HAP-1 (cell line): Measurements from ENCODE around the gene PRKCG.
A peak's percentile ranks its signal among the peaks of the same experiment; 100 is the strongest.
"Not testable (repeated sequence)": the region's sequence is repeated elsewhere in the genome, so short reads cannot be mapped to it uniquely, and the experiment has no call there.

Experiments used
- DNase-seq, 2 experiments: peaks; one replicate each; pipeline ENCODE4 v3.0.0-alpha.2; 2016 to 2020; ENCODE audit warnings: low spot score in 2 of 2
- H3K27me3 ChIP-seq: fragments of 250-450 bp; sonication (Bioruptor Pico); 2 replicates; pipeline ENCODE4 v1.5.1; 2020; ENCODE audit warnings: low read depth, mild to moderate bottlenecking, moderate library complexity
- H3K36me3 ChIP-seq: fragments of 250-450 bp; sonication (Bioruptor Pico); replicated peaks from 2 replicates; pipeline ENCODE4 v1.5.1; 2020; ENCODE audit warnings: mild to moderate bottlenecking
- H3K4me1 ChIP-seq: fragments of 250-450 bp; sonication (Bioruptor Pico); 2 replicates; pipeline ENCODE4 v1.5.1; 2020; ENCODE audit warnings: mild to moderate bottlenecking
- H3K4me3 ChIP-seq: fragments of 250-450 bp; sonication (Bioruptor Pico); 2 replicates; pipeline ENCODE4 v1.5.1; 2020; ENCODE audit warnings: mild to moderate bottlenecking, moderate library complexity
- H3K9me3 ChIP-seq: fragments of 250-450 bp; sonication (Bioruptor Pico); 2 replicates; pipeline ENCODE4 v1.5.1; 2020; ENCODE audit warnings: mild to moderate bottlenecking, moderate library complexity
- in situ Hi-C: fragments of 300-500 bp; cut with MboI; formaldehyde crosslinking; loops from 3 replicates; pipeline ENCODE4 v1.14.3; 2020; ENCODE audit warnings: low sequenced_read_pairs, inconsistent platforms, mixed read lengths

The PRKCG gene

GRCh38 chr19:53910170-53910518 lies 28.1 kb downstream of the PRKCG start:
- in situ Hi-C loops = no loop called here
- Histone ChIP-seq H3K4me1 (no peaks in the 10 kb centered on the region), H3K27me3 (peaks cover 12% of the 10 kb centered on the region), H3K36me3 (no peaks in the 10 kb centered on the region), H3K9me3 (no peaks in the 10 kb centered on the region), H3K4me3 (peak overlapping the region; percentile 42)
- DNase-seq = peak in 1 of 2 experiments; percentile 44

GRCh38 chr19:53912653-53913052 lies 30.7 kb downstream of the PRKCG start:
- peaks cover 12% of the 10 kb centered on the region for H3K27me3 ChIP-seq
- H3K9me3 ChIP-seq = no peaks in the 10 kb centered on the region
- in situ Hi-C loops = no loop called here
- peak in 1 of 2 experiments; percentile 51 for DNase-seq
- peaks cover 2% of the 10 kb centered on the region; the same call in 1 of the 2 replicates for H3K36me3 ChIP-seq
- no peaks in the 10 kb centered on the region for H3K4me1 ChIP-seq
- no peak overlapping the region for H3K4me3 ChIP-seq

GRCh38 chr19:53915000-53915399 lies 33.0 kb downstream of the PRKCG start:
- H3K9me3 ChIP-seq = no peaks in the 10 kb centered on the region
- no peak overlapping the region for H3K4me3 ChIP-seq
- peak in 1 of 2 experiments; percentile 45 for DNase-seq
- in situ Hi-C loops = no loop called here
- H3K36me3 ChIP-seq = peaks cover 2% of the 10 kb centered on the region; the same call in 1 of the 2 replicates
- H3K27me3 ChIP-seq = peaks cover 4% of the 10 kb centered on the region; the same call in 1 of the 2 replicates
- H3K4me1 ChIP-seq = no peaks in the 10 kb centered on the region

- Histone ChIP-seq H3K4me3 (no peak overlapping the region), H3K36me3 (peaks cover 2% of the 10 kb centered on the region; the same call in 1 of the 2 replicates)
- in situ Hi-C loops = no loop called here
Observed at GRCh38 chr19:53916004-53916403, 34.0 kb downstream of the PRKCG start.

GRCh38 chr19:53917356-53917755 lies 35.4 kb downstream of the PRKCG start:
- peaks cover 2% of the 10 kb centered on the region; the same call in 1 of the 2 replicates for H3K36me3 ChIP-seq
- no peak overlapping the region for H3K4me3 ChIP-seq
- H3K9me3 ChIP-seq = no peaks in the 10 kb centered on the region
- in situ Hi-C loops = no loop called here
- no peaks in the 10 kb centered on the region for H3K4me1 ChIP-seq
- no peaks in the 10 kb centered on the region for H3K27me3 ChIP-seq
- DNase-seq = no peak

More at GRCh38 chr19:53916004-53916403, 34.0 kb downstream of the PRKCG start:
- no peak for DNase-seq
- no peaks in the 10 kb centered on the region for H3K4me1 ChIP-seq
- no peaks in the 10 kb centered on the region; the same call in 1 of the 2 replicates for H3K27me3 ChIP-seq
- H3K9me3 ChIP-seq = no peaks in the 10 kb centered on the region

- peak in 1 of 2 experiments; percentile 74 for DNase-seq
- in situ Hi-C loops = no loop called here
- H3K27me3 ChIP-seq = no peaks in the 10 kb centered on the region
- H3K4me1 ChIP-seq = no peaks in the 10 kb centered on the region
- H3K36me3 ChIP-seq = no peaks in the 10 kb centered on the region
- H3K4me3 ChIP-seq = no peak overlapping the region
- H3K9me3 ChIP-seq = no peaks in the 10 kb centered on the region
Observed at GRCh38 chr19:53927739-53928138, 45.7 kb downstream of the PRKCG start.

- Histone ChIP-seq H3K4me1 (no peaks in the 10 kb centered on the region), H3K9me3 (no peaks in the 10 kb centered on the region), H3K27me3 (no peaks in the 10 kb centered on the region), H3K36me3 (no peaks in the 10 kb centered on the region), H3K4me3 (no peak overlapping the region)
- DNase-seq = no peak
- in situ Hi-C loops = no loop called here
Observed at GRCh38 chr19:53936029-53936428, 54.0 kb downstream of the PRKCG start.

GRCh38 chr19:53942001-53942786 lies 60.2 kb downstream of the PRKCG start:
- peak in 1 of 2 experiments; percentile 74 for DNase-seq
- in situ Hi-C loops = no loop called here
- Histone ChIP-seq H3K4me1 (no peaks in the 10 kb centered on the region), H3K9me3 (no peaks in the 10 kb centered on the region), H3K36me3 (no peaks in the 10 kb centered on the region), H3K27me3 (peaks cover 5% of the 10 kb centered on the region; the same call in 1 of the 2 replicates), H3K4me3 (no peak overlapping the region)

GRCh38 chr19:53944416-53944815 lies 62.4 kb downstream of the PRKCG start:
- DNase-seq = no peak
- H3K9me3 ChIP-seq = no peaks in the 10 kb centered on the region
- in situ Hi-C loops = no loop called here
- peaks cover 5% of the 10 kb centered on the region; the same call in 1 of the 2 replicates for H3K27me3 ChIP-seq
- H3K4me3 ChIP-seq = no peak overlapping the region
- H3K36me3 ChIP-seq = no peaks in the 10 kb centered on the region
- H3K4me1 ChIP-seq = no peaks in the 10 kb centered on the region

- no peak for DNase-seq
- Histone ChIP-seq H3K4me1 (no peaks in the 10 kb centered on the region), H3K36me3 (no peaks in the 10 kb centered on the region), H3K9me3 (no peaks in the 10 kb centered on the region), H3K27me3 (peaks cover 5% of the 10 kb centered on the region; the same call in 1 of the 2 replicates), H3K4me3 (no peak overlapping the region)
- in situ Hi-C loops = no loop called here
Observed at GRCh38 chr19:53944933-53945332, 62.9 kb downstream of the PRKCG start.

- in situ Hi-C loops = no loop called here
- Histone ChIP-seq H3K9me3 (no peaks in the 10 kb centered on the region), H3K4me3 (no peak overlapping the region), H3K27me3 (peaks cover 5% of the 10 kb centered on the region; the same call in 1 of the 2 replicates), H3K4me1 (no peaks in the 10 kb centered on the region), H3K36me3 (no peaks in the 10 kb centered on the region)
- no peak for DNase-seq
Observed at GRCh38 chr19:53945441-53945840, 63.4 kb downstream of the PRKCG start.

GRCh38 chr19:53945998-53946397 lies 64.0 kb downstream of the PRKCG start:
- Histone ChIP-seq H3K27me3 (peaks cover 7% of the 10 kb centered on the region; the same call in 1 of the 2 replicates), H3K36me3 (no peaks in the 10 kb centered on the region), H3K9me3 (no peaks in the 10 kb centered on the region), H3K4me1 (no peaks in the 10 kb centered on the region), H3K4me3 (no peak overlapping the region)
- DNase-seq = no peak
- in situ Hi-C loops = no loop called here

GRCh38 chr19:53947624-53948023 lies 65.6 kb downstream of the PRKCG start:
- H3K4me1 ChIP-seq = no peaks in the 10 kb centered on the region
- in situ Hi-C loops = no loop called here
- peak in 1 of 2 experiments; percentile 24 for DNase-seq
- no peak overlapping the region for H3K4me3 ChIP-seq
- H3K9me3 ChIP-seq = no peaks in the 10 kb centered on the region
- no peaks in the 10 kb centered on the region for H3K36me3 ChIP-seq
- H3K27me3 ChIP-seq = peaks cover 14% of the 10 kb centered on the region

GRCh38 chr19:53948611-53949010 lies 66.6 kb downstream of the PRKCG start:
- in situ Hi-C loops, H3K9me3 ChIP-seq, DNase-seq, H3K36me3 ChIP-seq, H3K4me1 ChIP-seq, H3K4me3 ChIP-seq: not testable (repeated sequence)
- H3K27me3 ChIP-seq = peaks cover 14% of the 10 kb centered on the region
